OCI-LY7 (cell line): ENCODE data around the gene PRAC2. TPM values are rescaled to one million over a fixed set of nuclear protein-coding genes. Genes with fewer than 3 reads are reported as not detected.

Experiments
- BruUV-seq: library from RNA; stranded (reverse); fragments of 400-500 nt; replicated peaks from 2 replicates; lab custom pipeline; 2021; lab: Mats Ljungman, UMichigan
- CTCF ChIA-PET: fragments of 300-600 bp; sonication (Branson Sonifier 250); formaldehyde crosslinking; loops from one replicate; lab custom pipeline; 2022; ENCODE audit warnings: antibody characterized with exemption; ENCODE audit not compliant: unreplicated experiment; lab: Charles Lee
- POLR2A ChIA-PET: fragments of 300-600 bp; sonication (Branson Sonifier 250); formaldehyde crosslinking; loops from one replicate; lab custom pipeline; 2022; ENCODE audit warnings: antibody characterized with exemption; lab: Charles Lee
- DNase-seq: peaks from one replicate; pipeline ENCODE4 v3.0.0-alpha.2; 2015; ENCODE audit warnings: low spot score
- H2AFZ ChIP-seq: fragments of 200-600 bp; sonication (generic), shearing (Covaris generic); 2 replicates; pipeline ENCODE4 v1.6.1; 2014; ENCODE audit warnings: mild to moderate bottlenecking, antibody characterized with exemption, low read length, moderate library complexity
- H3K27ac ChIP-seq: fragments of 200-600 bp; sonication (generic); 2 replicates; pipeline ENCODE4 v1.5.1; 2014; ENCODE audit warnings: mixed run types, low read depth, mild to moderate bottlenecking, moderate library complexity, low read length, inconsistent platforms; ENCODE audit not compliant: poor library complexity, severe bottlenecking
- H3K36me3 ChIP-seq: fragments of 200-600 bp; sonication (generic); 2 replicates; pipeline ENCODE4 v1.6.1; 2014; ENCODE audit warnings: mild to moderate bottlenecking, antibody characterized with exemption, low read length, moderate library complexity, mixed read lengths; ENCODE audit not compliant: insufficient read depth
- H3K4me1 ChIP-seq: fragments of 200-600 bp; sonication (generic); 2 replicates; pipeline ENCODE4 v1.5.1; 2014; ENCODE audit warnings: mild to moderate bottlenecking, low read length; ENCODE audit not compliant: insufficient read depth, poor library complexity, severe bottlenecking
- H3K4me2 ChIP-seq: fragments of 200-600 bp; sonication (generic); 2 replicates; pipeline ENCODE4 v1.6.1; 2014; ENCODE audit warnings: mild to moderate bottlenecking, low read length
- H3K4me3 ChIP-seq: fragments of 200-600 bp; sonication (generic); 2 replicates; pipeline ENCODE4 v1.5.1; 2014; ENCODE audit warnings: mild to moderate bottlenecking, low read depth, low read length; ENCODE audit not compliant: poor library complexity, severe bottlenecking
- H3K79me2 ChIP-seq: fragments of 200-600 bp; sonication (generic); 2 replicates; pipeline ENCODE4 v1.6.1; 2016; ENCODE audit warnings: low read depth, mild to moderate bottlenecking, low read length, moderate library complexity, mixed read lengths; ENCODE audit not compliant: insufficient read depth
- H3K9me2 ChIP-seq: fragments of 200-600 bp; sonication (generic); 2 replicates; pipeline ENCODE4 v1.6.1; 2016; ENCODE audit warnings: mild to moderate bottlenecking, low read length, mixed read lengths; ENCODE audit not compliant: insufficient read depth
- H3K9me3 ChIP-seq: fragments of 200-600 bp; sonication (generic); 2 replicates; pipeline ENCODE4 v1.6.1; 2014; ENCODE audit warnings: mild to moderate bottlenecking, mixed run types, low read length, mixed read lengths
- H4K20me1 ChIP-seq: fragments of 200-600 bp; sonication (generic); 2 replicates; pipeline ENCODE4 v1.6.1; 2014; ENCODE audit warnings: mild to moderate bottlenecking, antibody characterized with exemption, low read length, moderate library complexity, mixed read lengths; ENCODE audit not compliant: insufficient read depth
- CTCF ChIP-seq: fragments of 200-600 bp; sonication (generic); conservative IDR thresholded peaks from 2 replicates; pipeline ENCODE4 v1.5.1; 2014; ENCODE audit warnings: mild to moderate bottlenecking, antibody characterized with exemption, low read length, moderate library complexity, mixed read lengths
- EZH2phosphoT487 ChIP-seq: fragments of 200-600 bp; sonication (generic); IDR thresholded peaks from 2 replicates; pipeline ENCODE4 v1.6.1; 2018; ENCODE audit warnings: low read depth, borderline replicate concordance, mild to moderate bottlenecking, mixed run types, antibody characterized with exemption, low read length, moderate library complexity, mixed read lengths
- intact Hi-C: fragments of 100-400 bp; cut with micrococcal nuclease; formaldehyde crosslinking; loops from one replicate; pipeline ENCODE4 v1.10.0; 2022; ENCODE audit not compliant: unreplicated experiment
- total RNA-seq, 2 experiments: library from RNA; depleted of rRNA in 1 of 2; stranded (reverse); fragments of >200 nt in 1 of 2; shearing (Covaris generic) in 1 of 2; gene quantifications; 2 replicates each; pipeline ENCODE4 v1.2.3, GENCODE V29; 2014 to 2022

PRAC2 gene
- total RNA-seq, 2 experiments from 2014 or later = not detected

GRCh38 chr17:48732688-48733629 lies 10.0 kb downstream of the PRAC2 start:
- Histone ChIP-seq H4K20me1 (no peaks in the 10 kb centered on the region), H3K79me2 (no peaks in the 10 kb centered on the region), H3K9me3 (no peaks in the 10 kb centered on the region), H3K27ac (no peak overlapping the region), H3K4me3 (no peak overlapping the region), H3K4me1 (no peaks in the 10 kb centered on the region), H3K9me2 (no peaks in the 10 kb centered on the region), H3K36me3 (no peaks in the 10 kb centered on the region), H2AFZ (no peak overlapping the region), H3K4me2 (no peak overlapping the region)
- intact Hi-C loops = no loop called here
- POLR2A ChIA-PET = interaction anchor here (0.6 kb wide), 1 partner anchor 84 kb away, joined by 3 read pairs; no protein-coding TSS in a partner anchor
- no TSS peak for BruUV-seq
- no peak for TF ChIP-seq EZH2phosphoT487
- no peak for TF ChIP-seq CTCF
- CTCF ChIA-PET = no interaction called here
- no peak for DNase-seq

GRCh38 chr17:48733632-48734328 lies 10.8 kb downstream of the PRAC2 start:
- H3K9me3 ChIP-seq = no peaks in the 10 kb centered on the region
- ChIA-PET CTCF (no interaction called here), POLR2A (no interaction called here)
- no peak overlapping the region for H2AFZ ChIP-seq
- TF ChIP-seq CTCF (no peak), EZH2phosphoT487 (no peak)
- H3K4me2 ChIP-seq = no peak overlapping the region
- no peaks in the 10 kb centered on the region for H4K20me1 ChIP-seq
- no peaks in the 10 kb centered on the region for H3K9me2 ChIP-seq
- no peaks in the 10 kb centered on the region for H3K79me2 ChIP-seq
- no peak for DNase-seq
- no peak overlapping the region for H3K4me3 ChIP-seq
- no peaks in the 10 kb centered on the region for H3K36me3 ChIP-seq
- no TSS peak for BruUV-seq
- no peak overlapping the region for H3K27ac ChIP-seq
- intact Hi-C loops = no loop called here
- H3K4me1 ChIP-seq = no peaks in the 10 kb centered on the region
